SK-N-SH (cell line): ENCODE results near the gene OXER1. TPM values are rescaled to one million over a fixed set of nuclear protein-coding genes. Genes with fewer than 3 reads are reported as not detected.

Experiments
- CTCF ChIA-PET: fragments of 300-600, 350-600 bp; formaldehyde crosslinking; extraction: SDS; loops from one replicate; lab custom pipeline; 2021; lab: Yijun Ruan, JAX
- POLR2A ChIA-PET: fragments of 350-600 bp; sonication (Branson Sonifier 250); formaldehyde crosslinking; extraction: SDS; loops from one replicate; lab custom pipeline; 2020; ENCODE audit warnings: antibody characterized with exemption, inconsistent platforms; lab: Yijun Ruan, JAX
- DNase-seq: peaks from one replicate; pipeline ENCODE4 v3.0.0; 2012
- H2AFZ ChIP-seq: fragments of 200-600 bp; sonication (generic); 2 replicates; pipeline ENCODE4 v1.8.1; 2016; ENCODE audit warnings: antibody characterized with exemption, mild to moderate bottlenecking, low read depth
- H3F3A ChIP-seq: fragments of 200-600 bp; sonication (generic); replicated peaks from 2 replicates; pipeline ENCODE3; 2016; ENCODE audit warnings: antibody characterized with exemption, mild to moderate bottlenecking; ENCODE audit not compliant: insufficient read depth
- H3K27ac ChIP-seq, 2 experiments: fragments of 200-500 bp in 1 of 2; fragments of 200-600 bp in 1 of 2; sonication (Bioruptor generic) in 1 of 2; sonication (generic), shearing (Covaris generic) in 1 of 2; 2 replicates each; pipeline versions ENCODE4 v1.5.1 to v1.6.1; 2014 to 2016; ENCODE audit warnings: low read depth in 2 of 2, inconsistent platforms in 1 of 2, low read length in 1 of 2, mild to moderate bottlenecking in 1 of 2, mixed read lengths in 1 of 2
- H3K27me3 ChIP-seq: fragments of 200-600 bp; sonication (generic), shearing (Covaris generic); 2 replicates; pipeline ENCODE4 v1.6.1; 2016; ENCODE audit warnings: mixed run types; ENCODE audit not compliant: insufficient read depth
- H3K36me3 ChIP-seq, 2 experiments: fragments of 200-500 bp in 1 of 2; fragments of 200-600 bp in 1 of 2; sonication (Bioruptor generic) in 1 of 2; sonication (generic) in 1 of 2; replicated peaks in 1 of 2; 2 replicates each; pipeline versions ENCODE3 to v1.5.1; 2014 to 2016; ENCODE audit warnings: low read length in 1 of 2, mild to moderate bottlenecking in 1 of 2; ENCODE audit not compliant: insufficient read depth in 2 of 2, control insufficient read depth in 1 of 2
- H3K4me1 ChIP-seq, 2 experiments: fragments of 200-500 bp in 1 of 2; fragments of 200-600 bp in 1 of 2; sonication (Bioruptor generic) in 1 of 2; sonication (generic), shearing (Covaris generic) in 1 of 2; 2 replicates each; pipeline versions ENCODE4 v1.5.1 to v1.6.1; 2014 to 2016; ENCODE audit warnings: low read depth in 1 of 2, low read length in 1 of 2, mixed run types in 1 of 2; ENCODE audit not compliant: insufficient read depth in 2 of 2, control insufficient read depth in 1 of 2
- H3K4me2 ChIP-seq: fragments of 200-600 bp; sonication (generic), shearing (Covaris generic); 2 replicates; pipeline ENCODE4 v1.6.1; 2017; ENCODE audit warnings: mixed run types
- H3K4me3 ChIP-seq, 2 experiments: fragments of 200-500 bp in 1 of 2; fragments of 200-600 bp in 1 of 2; sonication (Bioruptor generic) in 1 of 2; sonication (generic), shearing (Covaris generic) in 1 of 2; 2 replicates each; pipeline versions ENCODE4 v1.5.1 to v1.8.1; 2014 to 2016; ENCODE audit warnings: low read depth in 2 of 2, inconsistent platforms in 1 of 2, low read length in 1 of 2, mild to moderate bottlenecking in 1 of 2, mixed read lengths in 1 of 2, moderate library complexity in 1 of 2
- H3K79me2 ChIP-seq: fragments of 200-600 bp; sonication (generic); 2 replicates; pipeline ENCODE4 v1.8.1; 2017; ENCODE audit warnings: mild to moderate bottlenecking; ENCODE audit not compliant: insufficient read depth
- H3K9ac ChIP-seq: fragments of 200-600 bp; sonication (generic); 2 replicates; pipeline ENCODE4 v1.6.1; 2017; ENCODE audit warnings: mixed run types
- H3K9me2 ChIP-seq: fragments of 200-600 bp; sonication (generic); 2 replicates; pipeline ENCODE4 v1.6.1; 2017; ENCODE audit warnings: mixed run types
- H3K9me3 ChIP-seq: fragments of 200-600 bp; sonication (generic); 2 replicates; pipeline ENCODE4 v1.6.1; 2017; ENCODE audit warnings: mixed run types, mild to moderate bottlenecking, moderate library complexity
- H4K20me1 ChIP-seq: fragments of 200-600 bp; sonication (generic); 2 replicates; pipeline ENCODE4 v1.6.1; 2017; ENCODE audit warnings: mild to moderate bottlenecking, mixed run types; ENCODE audit not compliant: insufficient read depth
- CTCF ChIP-seq: fragments of 200-600 bp; sonication (generic); IDR thresholded peaks from 2 replicates; pipeline ENCODE4 v1.6.1; 2017; ENCODE audit warnings: antibody characterized with exemption, mild to moderate bottlenecking, moderate library complexity
- FOXM1 ChIP-seq: IDR thresholded peaks from 2 replicates; pipeline ENCODE4 v1.4.0; 2012; ENCODE audit warnings: low read depth, mild to moderate bottlenecking
- GABPA ChIP-seq: IDR thresholded peaks from 2 replicates; pipeline ENCODE4 v1.4.0; 2012; ENCODE audit warnings: low read depth, mild to moderate bottlenecking
- IRF3 ChIP-seq: fragments of 150-350 bp; IDR thresholded peaks from 2 replicates; pipeline ENCODE4 v1.6.1; 2016; ENCODE audit warnings: mild to moderate bottlenecking, low read depth, low read length
- MAX ChIP-seq: IDR thresholded peaks from 2 replicates; pipeline ENCODE4 v1.4.0; 2012; ENCODE audit warnings: low read depth
- MEF2A ChIP-seq: IDR thresholded peaks from 2 replicates; pipeline ENCODE4 v1.4.0; 2012; ENCODE audit warnings: low read depth, borderline replicate concordance
- NFIC ChIP-seq: IDR thresholded peaks from 2 replicates; pipeline ENCODE4 v1.4.0; 2012; ENCODE audit warnings: borderline replicate concordance
- RAD21 ChIP-seq: IDR thresholded peaks from 2 replicates; pipeline ENCODE4 v1.6.1; 2012; ENCODE audit warnings: mild to moderate bottlenecking, low read length
- REST ChIP-seq: IDR thresholded peaks from 2 replicates; pipeline ENCODE4 v1.6.1; 2012; ENCODE audit warnings: mild to moderate bottlenecking, low read depth, low read length, moderate library complexity
- RFX5 ChIP-seq: IDR thresholded peaks from 2 replicates; pipeline ENCODE4 v1.6.1; 2012; ENCODE audit warnings: mild to moderate bottlenecking, improper control_type of control experiment, low read length
- TAF1 ChIP-seq: IDR thresholded peaks from 2 replicates; pipeline ENCODE4 v1.6.1; 2012; ENCODE audit warnings: low read depth, mild to moderate bottlenecking, low read length, moderate library complexity, borderline replicate concordance
- USF1 ChIP-seq: IDR thresholded peaks from 2 replicates; pipeline ENCODE4 v1.4.0; 2012; ENCODE audit warnings: low read depth, borderline replicate concordance
- YY1 ChIP-seq: IDR thresholded peaks from 2 replicates; pipeline ENCODE4 v1.4.0; 2012; ENCODE audit warnings: low read depth, mild to moderate bottlenecking
- WGBS: methylation state at CpG from one replicate; pipeline ENCODE4 v1.1.6; 2017; ENCODE audit warnings: low lambda C conversion rate; 5-methylcytosine and 5-hydroxymethylcytosine counted together
- polyA plus RNA-seq, 3 experiments: library from polyadenylated mRNA; depleted of rRNA; stranded (reverse); fragments of >200 nt; gene quantifications; 2 replicates each; pipeline ENCODE4 v1.2.3, GENCODE V29; 2012

Gene OXER1
- polyA plus RNA-seq, 1 of the 3 experiments (the other 2 are of a cell fraction), result not detected

GRCh38 chr2:42762155-42762554 is 1.8 kb downstream of the OXER1 start:
- TF ChIP-seq REST (no peak), RFX5 (no peak), FOXM1 (no peak), NFIC (no peak), IRF3 (no peak), YY1 (no peak), RAD21 (no peak), MAX (no peak), USF1 (no peak)
- no peak overlapping the region for H2AFZ ChIP-seq
- H3K36me3 ChIP-seq, result no peaks in the 10 kb centered on the region
- no peaks in the 10 kb centered on the region for H3F3A ChIP-seq
- H3K4me2 ChIP-seq, result no peak overlapping the region
- CTCF ChIA-PET, result interaction anchor here (1.1 kb wide), 1 partner anchor 9 kb away, joined by 5 read pairs; no protein-coding TSS in a partner anchor
- POLR2A ChIA-PET, result no interaction called here
- H4K20me1 ChIP-seq, result no peaks in the 10 kb centered on the region
- 97% methylated on average over 3 of the region's 5 CpGs for WGBS
- no peaks in the 10 kb centered on the region for H3K9me3 ChIP-seq
- no peak overlapping the region for H3K9ac ChIP-seq
- H3K27ac ChIP-seq, result no peak overlapping the region
- no peaks in the 10 kb centered on the region; a peak in 1 of 4 replicates for H3K4me1 ChIP-seq
- no peaks in the 10 kb centered on the region for H3K79me2 ChIP-seq
- H3K27me3 ChIP-seq, result no peaks in the 10 kb centered on the region
- H3K9me2 ChIP-seq, result no peaks in the 10 kb centered on the region
- no peak overlapping the region for H3K4me3 ChIP-seq
- peak; percentile 31 for DNase-seq

- CTCF ChIA-PET, result no interaction called here
- H2AFZ ChIP-seq, result no peak overlapping the region
- no peaks in the 10 kb centered on the region for H4K20me1 ChIP-seq
Measured at GRCh38 chr2:42761554-42761953, 2.4 kb downstream of the OXER1 start.

More at GRCh38 chr2:42761554-42761953, 2.4 kb downstream of the OXER1 start:
- 84% methylated on average over 9 of the region's 9 CpGs for WGBS
- Histone ChIP-seq H3K4me3 (no peak overlapping the region), H3K9ac (no peak overlapping the region), H3K27me3 (no peaks in the 10 kb centered on the region), H3K36me3 (no peaks in the 10 kb centered on the region), H3K9me2 (no peaks in the 10 kb centered on the region), H3K4me2 (no peak overlapping the region), H3K79me2 (no peaks in the 10 kb centered on the region), H3K27ac (no peak overlapping the region), H3K9me3 (no peaks in the 10 kb centered on the region), H3F3A (no peaks in the 10 kb centered on the region), H3K4me1 (no peaks in the 10 kb centered on the region; a peak in 1 of 4 replicates)
- TF ChIP-seq CTCF (no peak), GABPA (no peak), TAF1 (no peak), YY1 (no peak), MEF2A (no peak)
- POLR2A ChIA-PET, result no interaction called here
- no peak for DNase-seq
